Cardiac fibroblast (primary cell): ENCODE data around the gene NOP53.
A peak's percentile ranks its signal among the peaks of the same experiment; 100 is the strongest.
"Not testable (repeated sequence)": the region's sequence is repeated elsewhere in the genome, so short reads cannot be mapped to it uniquely, and the experiment has no call there.

Experiments used
- DNase-seq, 2 donors: peaks; one replicate each; pipeline versions ENCODE4 v3.0.0 to v3.0.0-alpha.2; 2010; ENCODE audit warnings: low read depth in 2 of 2
- H3K4me3 ChIP-seq, 2 donors: replicated peaks in 1 of 2; 1 replicate in 1 of 2; 2 replicates in 1 of 2; pipeline ENCODE4 v1.5.1; 2011; ENCODE audit warnings: low read depth in 2 of 2, low read length in 2 of 2, mild to moderate bottlenecking in 2 of 2, moderate library complexity in 1 of 2
- CTCF ChIP-seq: IDR thresholded peaks from one replicate; pipeline ENCODE4 v1.5.1; 2011; ENCODE audit warnings: low read depth, mild to moderate bottlenecking, low read length, inconsistent platforms

Gene NOP53

GRCh38 chr19:47761566-47761965, 16.2 kb downstream of the NOP53 start:
- TF ChIP-seq CTCF: no peak
- no peak for DNase-seq

GRCh38 chr19:47762151-47762550, 16.8 kb downstream of the NOP53 start:
- DNase-seq: no peak
- no peak for TF ChIP-seq CTCF
- no peak overlapping the region for H3K4me3 ChIP-seq

More at GRCh38 chr19:47761566-47761965, 16.2 kb downstream of the NOP53 start:
- H3K4me3 ChIP-seq: no peak overlapping the region

- DNase-seq: peak; percentile 42 to 64
- no peak overlapping the region for H3K4me3 ChIP-seq
- no peak for TF ChIP-seq CTCF
Measured at GRCh38 chr19:47762615-47763308, 17.4 kb downstream of the NOP53 start.

- not testable (repeated sequence) for DNase-seq, H3K4me3 ChIP-seq
Measured at GRCh38 chr19:47764705-47765104, 19.4 kb downstream of the NOP53 start.

- TF ChIP-seq CTCF: peak; percentile 83
- DNase-seq: peak; percentile 65 to 66
- no peak overlapping the region for H3K4me3 ChIP-seq
Measured at GRCh38 chr19:47765523-47766358, 20.4 kb downstream of the NOP53 start.

GRCh38 chr19:47766359-47766620, 20.9 kb downstream of the NOP53 start:
- H3K4me3 ChIP-seq: no peak overlapping the region
- DNase-seq: no peak
- TF ChIP-seq CTCF: no peak

GRCh38 chr19:47766670-47767069, 21.3 kb downstream of the NOP53 start:
- DNase-seq: no peak
- TF ChIP-seq CTCF: no peak
- H3K4me3 ChIP-seq: no peak overlapping the region
